GM12801 (cell line): Measurements from ENCODE around the gene PRR16.

Experiments
- CTCF ChIP-seq: IDR thresholded peaks from one replicate; pipeline ENCODE4 v1.5.1; 2011; ENCODE audit warnings: control low read depth; ENCODE audit not compliant: insufficient read length; ENCODE audit errors: extremely low read depth

Gene PRR16

GRCh38 chr5:120628156-120628555 lies 164.1 kb downstream of the PRR16 start:
- TF ChIP-seq CTCF = no peak

- no peak for TF ChIP-seq CTCF
Measured at GRCh38 chr5:120630550-120630949, 166.4 kb downstream of the PRR16 start.

- no peak for TF ChIP-seq CTCF
Measured at GRCh38 chr5:120631611-120632010, 167.5 kb downstream of the PRR16 start.

- no peak for TF ChIP-seq CTCF
Measured at GRCh38 chr5:120632430-120632829, 168.3 kb downstream of the PRR16 start.

GRCh38 chr5:120638449-120638848 lies 174.3 kb downstream of the PRR16 start:
- TF ChIP-seq CTCF = no peak

- no peak for TF ChIP-seq CTCF
Measured at GRCh38 chr5:120640778-120641177, 176.7 kb downstream of the PRR16 start.

GRCh38 chr5:120644516-120644915 lies 180.4 kb downstream of the PRR16 start:
- TF ChIP-seq CTCF = no peak
